GM13976 (cell line): ENCODE data around the gene PAPLN.

Source experiments
- DNase-seq: peaks from one replicate; pipeline ENCODE4 v3.0.0; 2012; ENCODE audit warnings: low spot score
- CTCF ChIP-seq: IDR thresholded peaks from 2 replicates; pipeline ENCODE4 v1.5.1; 2012; ENCODE audit warnings: borderline replicate concordance, mild to moderate bottlenecking; ENCODE audit not compliant: insufficient read depth; ENCODE audit errors: extremely low read depth, missing control alignments, control extremely low read depth
- in situ Hi-C: fragments of 300-500 bp; cut with MboI; formaldehyde crosslinking; loops from one replicate; pipeline ENCODE4 v1.12.0; 2022; ENCODE audit warnings: low sequenced_read_pairs, mixed read lengths, inconsistent platforms; ENCODE audit not compliant: unreplicated experiment

PAPLN gene

DNA sequence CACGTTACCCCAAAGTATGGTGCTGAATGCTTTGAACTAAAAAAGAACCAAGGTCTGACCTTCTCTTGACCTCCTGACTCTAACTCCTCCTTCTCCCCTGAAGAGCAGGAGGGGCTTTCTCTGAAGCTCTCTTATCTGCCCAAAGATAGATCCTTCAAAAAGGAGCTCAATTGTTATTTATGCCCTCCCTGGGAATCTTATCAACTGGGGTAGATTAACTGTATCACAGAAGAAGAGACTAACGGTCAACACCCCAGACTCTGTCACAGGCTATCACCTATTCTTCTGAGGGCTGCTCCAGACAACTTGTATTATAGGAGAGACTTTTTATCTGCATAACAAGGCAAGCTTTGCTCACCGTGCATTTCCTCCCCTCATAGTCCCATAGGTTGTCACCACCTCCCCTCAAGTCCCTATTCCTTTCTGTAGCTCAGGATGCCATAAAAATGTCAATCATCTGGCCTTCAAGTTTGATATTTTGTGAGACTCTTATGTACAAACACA, 86.6 kb downstream of the PAPLN start:
- no peak for DNase-seq
- TF ChIP-seq CTCF: no peak
- in situ Hi-C loops: no loop called here
